Cardiac muscle cell (in vitro differentiated cells and primary cell): ENCODE data around the gene UAP1. TPM values are rescaled to one million over a fixed set of nuclear protein-coding genes. Genes with fewer than 3 reads are reported as not detected.
A peak's percentile ranks its signal among the peaks of the same experiment; 100 is the strongest.

Source experiments
- DNase-seq, 2 donors: peaks; one replicate each; pipeline versions ENCODE4 v3.0.0 to v3.0.0-alpha.2; 2010 to 2017; ENCODE audit warnings: low read depth in 1 of 2, low spot score in 1 of 2
- H3K27ac ChIP-seq: fragments of 200-600 bp; sonication (generic); 2 replicates; pipeline ENCODE4 v1.5.1; 2016
- H3K27me3 ChIP-seq: fragments of 200-600 bp; sonication (generic); 2 replicates; pipeline ENCODE4 v1.6.0; 2016; ENCODE audit warnings: control low read depth
- H3K36me3 ChIP-seq: fragments of 200-600 bp; sonication (generic); 2 replicates; pipeline ENCODE4 v1.5.1; 2016; ENCODE audit warnings: control low read depth
- H3K4me1 ChIP-seq: fragments of 200-600 bp; sonication (generic); 2 replicates; pipeline ENCODE4 v1.8.1; 2017; ENCODE audit warnings: low read depth, mild to moderate bottlenecking, mixed run types
- H3K4me3 ChIP-seq: fragments of 200-600 bp; sonication (generic); 2 replicates; pipeline ENCODE4 v1.5.1; 2016; ENCODE audit warnings: mild to moderate bottlenecking
- H3K9me3 ChIP-seq: fragments of 200-600 bp; sonication (generic); 2 replicates; pipeline ENCODE4 v1.5.1; 2017; ENCODE audit warnings: low read depth, mild to moderate bottlenecking, control low read depth
- CTCF ChIP-seq: IDR thresholded peaks from 2 replicates; pipeline ENCODE4 v1.5.1; 2012; ENCODE audit warnings: low read depth, mild to moderate bottlenecking, low read length
- polyA plus RNA-seq: library from polyadenylated mRNA; unstranded; fragments of >200 nt; fragmentation: Nextera tagmentation; extraction: Ambion mirVana; gene quantifications from 2 replicates; pipeline ENCODE4 v1.2.1, GENCODE V29; 2016
- total RNA-seq: library from RNA; depleted of rRNA; stranded (reverse); fragments of >200 nt; gene quantifications from 2 replicates; pipeline ENCODE4 v1.2.3, GENCODE V29; 2016

UAP1 gene
- total and polyA plus RNA-seq, 2 experiments from 2014 or later, result 24.0 to 25.7 TPM

DNA sequence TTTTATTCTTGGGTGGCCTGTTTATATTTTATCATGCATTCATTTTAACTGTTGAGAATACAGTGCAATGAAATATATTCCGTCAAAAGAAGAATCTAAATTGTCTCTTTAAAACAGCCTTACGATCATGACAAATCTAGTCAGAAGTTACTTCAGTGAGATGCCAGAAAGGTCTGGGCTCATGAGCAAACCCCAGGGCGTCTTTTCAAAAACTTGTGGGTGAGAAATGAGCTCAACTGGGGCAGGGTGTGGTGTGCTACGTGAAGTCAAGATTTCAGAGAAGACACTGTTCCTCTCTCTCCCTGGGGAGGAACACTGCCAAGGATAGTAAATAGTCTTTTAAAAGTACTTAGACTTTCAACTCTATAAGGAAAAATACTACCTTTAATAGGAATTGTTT is 13.4 kb upstream of the UAP1 start:
- Histone ChIP-seq H3K36me3 (no peaks in the 10 kb centered on the region), H3K4me3 (no peak overlapping the region), H3K27ac (no peak overlapping the region), H3K4me1 (no peaks in the 10 kb centered on the region), H3K9me3 (no peaks in the 10 kb centered on the region), H3K27me3 (no peaks in the 10 kb centered on the region)
- no peak for TF ChIP-seq CTCF
- peak in 1 of 2 donors; percentile 16 for DNase-seq

DNA sequence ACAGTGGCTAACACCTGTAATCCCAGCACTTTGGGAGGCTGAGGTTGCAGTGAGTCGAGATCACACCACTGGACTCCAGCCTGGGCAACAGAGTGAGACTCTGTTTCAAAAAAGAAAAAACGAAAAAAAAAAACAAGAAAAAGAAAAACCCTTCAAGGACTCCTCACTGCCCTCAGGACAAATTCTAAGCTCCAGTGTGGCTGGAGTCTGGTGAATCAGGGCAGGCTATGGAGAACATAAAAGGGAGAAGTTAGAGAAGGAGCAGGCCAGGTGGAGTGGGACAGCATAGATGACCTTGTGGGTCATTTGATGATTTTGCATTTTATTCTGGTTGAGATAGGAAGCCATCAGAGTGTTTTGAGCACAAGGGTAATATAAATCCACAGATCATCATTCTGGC is 12.5 kb upstream of the UAP1 start:
- Histone ChIP-seq H3K4me1 (no peaks in the 10 kb centered on the region), H3K27me3 (no peaks in the 10 kb centered on the region), H3K36me3 (no peaks in the 10 kb centered on the region), H3K27ac (no peak overlapping the region), H3K9me3 (no peaks in the 10 kb centered on the region), H3K4me3 (no peak overlapping the region)
- TF ChIP-seq CTCF, result no peak
- DNase-seq, result no peak

- H3K36me3 ChIP-seq, result no peaks in the 10 kb centered on the region
- no peaks in the 10 kb centered on the region for H3K9me3 ChIP-seq
- no peak for DNase-seq
- H3K4me1 ChIP-seq, result no peaks in the 10 kb centered on the region
- TF ChIP-seq CTCF, result no peak
- no peak overlapping the region for H3K27ac ChIP-seq
- H3K27me3 ChIP-seq, result no peaks in the 10 kb centered on the region
- no peak overlapping the region for H3K4me3 ChIP-seq
These were observed 10.6 kb upstream of the UAP1 start for GRCh38 chr1:162550925-162551324.

DNA sequence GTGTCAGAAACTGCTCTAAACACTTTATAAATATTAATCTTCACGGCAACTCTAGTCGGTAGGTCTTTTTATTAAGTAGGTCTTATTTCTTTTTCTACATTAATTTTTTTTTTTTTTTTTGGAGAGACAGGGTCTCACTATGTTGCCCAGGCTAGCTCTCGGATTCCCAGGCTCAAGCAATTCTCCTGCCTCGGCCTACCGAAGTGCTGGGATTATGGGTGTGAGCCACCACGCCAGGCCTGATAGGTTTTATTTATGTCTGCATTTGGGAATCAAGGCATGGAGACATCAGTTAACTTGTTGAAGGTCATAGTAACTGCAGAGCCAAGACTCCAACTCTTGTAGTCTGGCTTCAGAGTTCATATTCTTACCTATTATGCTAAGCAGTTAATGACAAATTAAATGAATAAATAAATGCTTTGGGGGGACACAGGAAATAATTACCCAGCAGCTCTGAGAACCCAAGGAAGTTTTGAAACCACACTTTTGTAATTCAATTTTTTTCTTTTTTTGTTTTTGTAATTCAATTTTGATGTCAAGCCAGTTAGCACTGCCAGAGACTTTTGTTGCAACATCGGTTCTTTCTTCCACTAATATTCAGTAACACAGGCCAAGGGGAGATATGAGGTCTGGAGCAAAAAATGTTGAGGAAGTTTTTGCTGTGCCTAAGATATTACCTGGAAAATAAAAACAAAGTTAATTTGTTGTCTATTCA is 9.4 kb upstream of the UAP1 start:
- peak in 1 of 2 donors; percentile 78 for DNase-seq
- Histone ChIP-seq H3K4me3 (no peak overlapping the region), H3K9me3 (no peaks in the 10 kb centered on the region), H3K4me1 (no peaks in the 10 kb centered on the region), H3K27me3 (no peaks in the 10 kb centered on the region), H3K27ac (no peak overlapping the region), H3K36me3 (no peaks in the 10 kb centered on the region)
- TF ChIP-seq CTCF, result no peak

DNA sequence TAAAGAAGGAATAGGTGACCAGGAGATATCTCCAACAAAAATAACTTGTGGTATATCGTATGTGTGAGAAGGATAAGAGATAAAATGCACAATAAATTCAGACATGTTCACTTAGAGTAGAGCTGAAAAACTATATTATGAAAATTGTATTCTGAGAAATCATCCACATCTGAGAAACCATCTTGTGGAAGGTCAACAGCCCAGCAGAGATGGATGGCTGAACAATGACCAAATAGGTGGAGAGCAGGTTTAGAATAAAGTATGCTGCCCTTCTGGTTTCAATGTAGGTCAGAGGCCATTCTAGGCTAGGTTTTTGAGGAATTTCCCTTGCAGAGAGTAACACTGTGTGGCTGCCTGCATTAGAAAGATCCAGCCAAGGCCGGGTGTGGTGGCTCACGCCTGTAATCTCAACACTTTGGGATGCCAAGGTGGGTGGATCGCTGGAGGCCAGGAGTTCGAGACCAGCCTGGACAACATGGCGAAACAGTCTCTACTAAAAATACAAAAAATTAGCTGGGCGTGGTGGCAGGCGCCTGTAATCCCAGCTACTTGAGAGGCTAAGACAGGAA is 8.8 kb upstream of the UAP1 start:
- H3K36me3 ChIP-seq, result no peaks in the 10 kb centered on the region
- no peak overlapping the region for H3K4me3 ChIP-seq
- no peak for TF ChIP-seq CTCF
- DNase-seq, result no peak
- no peaks in the 10 kb centered on the region for H3K4me1 ChIP-seq
- H3K9me3 ChIP-seq, result no peaks in the 10 kb centered on the region
- H3K27me3 ChIP-seq, result no peaks in the 10 kb centered on the region
- no peak overlapping the region for H3K27ac ChIP-seq
